Measurements from ENCODE around the gene EIPR1.

Gene EIPR1

DNA sequence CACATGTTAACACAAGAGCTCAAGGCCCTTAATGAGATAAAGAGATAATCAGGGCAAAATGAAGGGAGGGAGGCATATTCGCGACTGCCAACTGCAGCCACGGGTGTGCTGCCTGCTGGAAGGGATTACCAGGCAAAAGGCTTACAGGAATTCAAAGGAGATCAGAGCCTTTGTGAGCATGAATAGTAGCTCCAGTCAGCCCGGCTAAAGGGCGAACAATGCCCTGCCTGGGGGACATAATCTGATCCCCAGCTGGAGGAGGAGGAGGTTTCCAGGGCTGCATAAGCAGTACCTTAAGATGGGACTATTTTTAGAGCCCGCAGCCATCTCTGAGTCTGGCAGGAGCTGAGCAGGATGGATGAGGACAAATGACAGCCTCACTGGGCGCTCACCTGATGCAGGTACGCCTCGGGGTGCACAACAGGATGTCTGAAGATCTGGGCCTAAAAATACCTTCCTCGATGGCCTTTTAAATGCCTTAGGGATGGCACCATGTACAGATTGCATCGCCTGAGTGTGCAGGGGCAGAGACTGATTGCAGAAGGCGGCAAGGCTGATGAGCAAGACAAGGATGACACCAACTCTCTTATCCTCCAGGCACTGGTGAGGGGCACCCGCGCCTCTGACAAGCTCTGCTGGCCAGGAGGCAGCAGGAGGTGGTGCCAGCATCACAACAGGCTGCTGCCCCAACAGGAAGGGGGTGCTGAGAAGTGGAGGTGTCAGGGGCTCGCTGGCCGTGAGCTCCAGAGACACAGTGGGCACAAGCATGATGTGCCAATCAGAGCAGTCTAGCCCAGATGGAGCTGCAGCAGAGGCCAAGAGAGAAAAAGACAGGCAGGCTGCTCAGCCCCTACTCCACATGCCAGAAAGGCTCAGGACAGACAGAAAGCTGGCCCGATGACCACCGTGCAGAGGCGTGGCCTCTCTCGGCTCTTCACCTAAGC, 111.4 kb downstream of the EIPR1 start:
- DNase-seq, result no peak

- no peak for DNase-seq
Observed at GRCh38 chr2:3265471-3265870, 112.1 kb downstream of the EIPR1 start.

DNA sequence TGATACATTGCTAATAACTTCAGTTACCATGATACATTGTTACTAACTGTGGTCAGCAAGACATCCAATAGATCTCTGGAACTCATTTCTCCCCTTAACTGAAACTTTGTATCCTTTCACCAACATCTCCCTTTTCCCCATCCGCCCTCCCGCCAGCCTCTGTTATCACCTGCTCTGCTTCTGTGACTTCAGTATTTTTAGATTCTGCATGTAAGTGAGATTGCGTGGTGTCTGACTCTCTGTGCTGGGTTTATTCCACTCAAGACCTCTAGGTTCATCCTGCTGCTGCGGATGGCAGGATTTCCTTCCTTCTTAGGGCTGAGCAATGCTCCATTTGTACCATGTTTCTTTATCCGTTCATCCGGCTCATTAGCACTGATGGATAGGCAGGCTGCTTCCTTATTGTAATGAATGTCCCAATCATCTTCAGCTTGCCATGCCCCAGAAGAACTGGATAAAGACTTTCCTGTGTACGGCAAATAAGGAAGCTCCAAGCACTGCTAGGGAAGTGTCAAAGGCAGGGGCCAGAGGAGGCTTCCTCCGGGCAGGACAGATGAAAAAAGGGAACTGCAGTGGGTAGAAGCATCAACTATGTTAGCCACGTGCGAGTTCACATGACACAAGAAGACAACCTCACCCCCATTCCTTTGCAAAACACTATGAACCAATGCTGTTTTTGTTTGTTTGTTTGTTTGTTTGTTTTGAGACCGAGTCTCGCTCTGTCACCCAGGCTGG, 113.4 kb downstream of the EIPR1 start:
- DNase-seq, result no peak

- DNase-seq, result no peak
Observed at GRCh38 chr2:3263487-3263886, 114.1 kb downstream of the EIPR1 start.

DNA sequence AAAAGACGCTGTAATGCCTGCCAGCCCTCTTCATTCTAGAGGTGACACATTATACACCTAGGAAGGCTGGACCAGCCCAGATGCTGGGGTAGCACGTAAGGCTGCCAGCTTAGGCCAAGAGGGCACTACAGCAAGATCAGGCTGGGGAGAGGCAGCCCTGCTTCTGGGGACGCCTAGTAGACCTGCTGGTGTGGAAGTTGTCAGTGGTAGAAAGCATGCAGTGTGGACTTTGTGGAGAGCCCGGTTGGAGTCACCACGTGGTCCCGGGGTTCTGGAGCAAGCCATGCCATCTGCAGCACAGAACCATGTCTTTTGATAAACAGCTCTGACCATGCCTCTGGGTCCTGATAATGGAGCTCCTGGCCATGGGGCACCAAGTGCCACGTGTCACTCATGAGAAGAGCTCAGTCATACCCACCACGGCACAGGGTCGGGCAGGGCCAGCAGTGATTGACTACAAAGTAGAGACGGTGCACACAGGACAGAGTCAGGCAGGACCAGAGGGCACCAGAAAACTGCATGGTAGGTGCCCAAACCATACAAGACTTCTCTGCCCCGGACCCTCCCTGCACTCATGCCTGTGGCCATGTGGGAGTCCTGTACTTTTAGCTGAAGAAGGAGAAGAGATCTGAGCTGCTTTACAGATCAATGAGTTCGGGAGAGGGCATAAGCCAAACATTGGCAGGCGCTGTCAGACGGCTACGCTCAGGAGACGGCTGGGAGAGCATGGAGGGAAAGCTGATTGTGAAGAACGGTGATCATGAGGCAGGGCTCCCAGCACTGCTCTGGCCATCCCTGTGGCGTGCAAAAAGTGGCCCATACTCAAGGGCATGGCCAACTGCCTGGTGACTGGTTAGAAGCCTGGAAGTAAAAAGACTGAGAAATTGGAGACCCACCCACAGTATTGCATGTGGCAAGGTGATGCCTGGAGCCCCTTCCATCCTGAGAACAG, 114.9 kb downstream of the EIPR1 start:
- no peak for DNase-seq

GRCh38 chr2:3261511-3261910, 116.1 kb downstream of the EIPR1 start:
- DNase-seq, result no peak

GRCh38 chr2:3260959-3261358, 116.7 kb downstream of the EIPR1 start:
- DNase-seq, result no peak

GRCh38 chr2:3257826-3258225, 119.8 kb downstream of the EIPR1 start:
- DNase-seq, result no peak

- no peak for DNase-seq
Observed at GRCh38 chr2:3257166-3257565, 120.5 kb downstream of the EIPR1 start.

DNA sequence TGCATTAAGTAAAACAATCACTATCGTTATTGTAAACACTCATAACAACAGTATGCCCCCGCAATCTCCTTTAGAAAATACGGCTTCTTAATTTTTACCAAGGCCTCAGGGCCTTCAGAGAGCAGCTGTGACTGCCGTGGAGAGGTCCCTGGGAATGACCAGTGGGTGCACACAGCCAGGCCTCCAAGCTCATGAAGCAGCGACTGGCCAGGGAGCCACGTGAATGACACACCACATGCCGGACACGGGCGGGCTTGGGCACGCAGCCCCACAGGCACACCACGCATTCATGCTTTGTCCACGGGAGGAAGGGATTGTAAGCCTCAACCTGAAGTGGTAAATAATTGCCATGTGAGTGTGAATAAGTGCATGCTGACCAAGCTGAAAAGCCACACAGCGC, 121.0 kb downstream of the EIPR1 start:
- no peak for DNase-seq

DNA sequence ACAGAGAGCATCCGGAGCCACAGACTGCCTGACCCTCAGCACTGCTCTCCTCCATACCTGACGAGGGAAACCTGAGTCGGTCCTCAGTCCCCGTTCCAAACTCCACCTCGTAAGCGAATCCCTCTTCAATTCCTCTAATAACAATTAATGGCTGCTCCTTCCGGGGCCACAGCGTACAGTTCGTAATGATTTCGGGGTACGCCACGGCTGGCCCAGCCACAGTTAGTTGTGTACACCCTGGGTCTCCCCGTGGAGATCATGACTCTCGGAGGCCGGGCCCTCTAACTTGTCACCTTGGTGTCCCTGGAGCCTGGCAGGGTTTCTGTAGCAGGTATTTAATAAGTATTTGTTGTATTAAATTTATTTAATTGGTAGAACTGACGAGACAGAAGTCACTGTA, 121.5 kb downstream of the EIPR1 start:
- DNase-seq, result no peak

- DNase-seq, result no peak
Observed at GRCh38 chr2:3254442-3254941, 123.1 kb downstream of the EIPR1 start.

DNA sequence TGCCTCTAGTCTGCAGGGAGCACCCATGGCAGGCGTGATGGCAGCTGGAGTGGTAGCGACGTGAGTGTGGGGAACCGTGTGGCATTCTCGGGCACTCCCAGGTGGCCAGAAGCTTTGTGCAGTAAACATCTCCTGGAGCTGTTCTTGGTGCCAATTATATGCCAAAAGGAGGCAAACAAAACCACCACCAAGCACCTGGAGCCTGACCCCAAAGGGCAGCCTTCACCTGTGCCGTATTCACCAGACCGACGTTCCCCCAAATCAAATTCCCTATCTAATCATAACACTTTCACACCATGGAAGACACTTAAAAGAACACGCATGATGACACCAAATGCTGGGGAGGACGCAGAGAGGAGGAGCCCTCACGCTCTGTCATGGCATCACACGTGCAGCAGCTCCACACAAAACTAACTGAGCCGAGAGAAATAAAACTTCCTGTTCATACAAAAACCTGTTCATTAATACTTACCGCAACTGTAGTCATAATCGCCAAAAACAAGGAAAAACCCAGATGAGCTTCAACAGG, 123.6 kb downstream of the EIPR1 start:
- DNase-seq, result no peak

GRCh38 chr2:3251946-3252345, 125.7 kb downstream of the EIPR1 start:
- DNase-seq, result no peak

DNA sequence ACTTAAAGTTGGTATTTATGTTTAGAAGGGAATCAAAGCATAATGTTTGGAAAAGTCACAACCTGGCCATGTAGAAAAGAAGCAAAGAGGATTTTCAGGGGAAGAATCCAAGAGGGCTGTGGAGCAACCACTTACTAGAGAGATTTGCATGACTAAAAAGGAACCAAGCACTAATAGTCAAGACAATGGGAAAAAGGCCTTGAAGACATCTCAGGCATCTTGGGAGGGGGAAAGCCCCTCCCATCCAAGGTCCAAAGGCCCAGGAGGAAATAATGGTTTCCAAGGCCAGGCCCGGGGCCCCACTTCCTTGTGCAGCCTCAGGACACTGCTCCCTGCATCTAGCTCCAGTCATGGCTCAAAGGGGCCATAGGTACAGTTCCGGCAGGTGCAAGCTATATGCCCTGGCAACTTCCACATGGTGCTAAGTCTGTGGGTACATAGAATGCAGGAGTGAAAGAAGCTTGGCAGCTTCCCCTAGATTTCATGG, 128.1 kb downstream of the EIPR1 start:
- no peak for DNase-seq

DNA sequence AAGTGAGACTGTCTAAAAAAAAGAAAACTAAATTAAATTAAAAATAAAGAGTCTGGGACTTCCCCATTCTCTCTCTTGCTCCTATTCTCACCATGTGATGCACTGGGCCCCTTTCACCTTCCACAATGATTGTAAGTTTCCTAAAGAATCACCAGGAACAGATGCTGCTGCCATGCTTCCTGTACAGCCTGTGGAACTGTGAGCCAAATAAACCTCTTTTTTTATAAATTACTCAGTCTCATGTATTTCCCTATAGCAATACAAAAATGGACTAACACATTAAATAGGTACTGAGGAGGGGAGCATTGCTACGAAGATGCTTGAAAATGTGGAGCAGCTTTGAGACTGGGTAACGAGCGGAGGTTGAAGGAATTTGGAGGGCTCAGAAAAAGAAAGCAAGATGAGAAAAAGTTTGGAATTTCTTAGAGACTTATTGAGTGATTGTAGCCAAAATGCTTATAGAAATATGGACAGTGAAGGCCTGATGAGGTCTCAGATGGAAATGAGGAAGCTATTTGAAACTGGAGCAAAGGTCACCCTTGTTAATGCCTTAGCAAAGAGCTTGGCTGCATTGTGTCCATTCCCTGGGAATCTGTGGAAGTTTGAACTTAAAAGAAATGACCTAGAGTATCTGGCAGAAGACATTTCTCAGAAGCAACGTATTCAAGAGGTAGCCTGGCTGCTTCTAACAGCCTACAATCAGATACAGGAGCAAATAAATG, 128.7 kb downstream of the EIPR1 start:
- no peak for DNase-seq

- no peak for DNase-seq
Observed at GRCh38 chr2:3246928-3247714, 130.5 kb downstream of the EIPR1 start.

DNA sequence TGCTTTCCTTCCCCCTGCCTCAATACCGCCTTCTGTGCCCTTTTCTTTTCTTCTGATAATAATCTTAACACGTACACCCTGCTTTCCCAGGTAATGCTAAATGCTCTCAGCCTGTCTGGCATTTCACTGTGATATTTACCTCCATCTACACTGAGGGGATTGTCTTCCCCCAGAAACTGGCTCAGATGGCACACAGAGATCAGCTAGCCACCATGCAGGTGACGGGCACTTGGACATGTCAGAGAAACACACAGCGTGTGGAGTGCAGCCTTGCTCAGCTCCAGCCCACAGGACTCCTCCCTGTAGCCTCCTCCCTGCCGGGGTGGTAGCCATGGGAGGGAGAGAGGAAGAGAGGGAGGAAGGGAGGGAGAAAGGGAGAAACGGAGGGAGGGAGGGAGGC, 131.2 kb downstream of the EIPR1 start:
- no peak for DNase-seq

- DNase-seq, result no peak
Observed at GRCh38 chr2:3244486-3244885, 133.1 kb downstream of the EIPR1 start.

DNA sequence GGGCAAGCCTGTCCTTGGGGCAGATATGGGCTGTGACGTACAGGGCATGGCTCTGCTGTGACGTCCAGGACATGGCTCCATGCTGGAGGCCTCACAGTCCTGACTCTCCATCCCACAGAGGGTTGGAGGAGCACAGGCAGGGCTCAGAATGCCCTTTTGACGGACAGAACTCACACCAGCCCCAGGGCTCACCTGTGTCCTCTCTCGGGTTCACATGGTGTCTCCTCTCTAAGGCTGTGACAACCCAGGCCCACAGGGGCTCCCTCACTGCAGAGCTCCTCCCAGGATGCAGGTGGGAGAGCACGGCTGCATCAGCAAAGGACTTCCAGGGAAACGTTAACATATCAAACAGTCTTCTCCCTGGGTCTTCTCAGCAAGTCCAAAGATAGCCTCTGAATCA, 133.8 kb downstream of the EIPR1 start:
- no peak for DNase-seq
